ENCODE results near the gene JARID2.
A peak's percentile ranks its signal among the peaks of the same experiment; 100 is the strongest.

The JARID2 gene

DNA sequence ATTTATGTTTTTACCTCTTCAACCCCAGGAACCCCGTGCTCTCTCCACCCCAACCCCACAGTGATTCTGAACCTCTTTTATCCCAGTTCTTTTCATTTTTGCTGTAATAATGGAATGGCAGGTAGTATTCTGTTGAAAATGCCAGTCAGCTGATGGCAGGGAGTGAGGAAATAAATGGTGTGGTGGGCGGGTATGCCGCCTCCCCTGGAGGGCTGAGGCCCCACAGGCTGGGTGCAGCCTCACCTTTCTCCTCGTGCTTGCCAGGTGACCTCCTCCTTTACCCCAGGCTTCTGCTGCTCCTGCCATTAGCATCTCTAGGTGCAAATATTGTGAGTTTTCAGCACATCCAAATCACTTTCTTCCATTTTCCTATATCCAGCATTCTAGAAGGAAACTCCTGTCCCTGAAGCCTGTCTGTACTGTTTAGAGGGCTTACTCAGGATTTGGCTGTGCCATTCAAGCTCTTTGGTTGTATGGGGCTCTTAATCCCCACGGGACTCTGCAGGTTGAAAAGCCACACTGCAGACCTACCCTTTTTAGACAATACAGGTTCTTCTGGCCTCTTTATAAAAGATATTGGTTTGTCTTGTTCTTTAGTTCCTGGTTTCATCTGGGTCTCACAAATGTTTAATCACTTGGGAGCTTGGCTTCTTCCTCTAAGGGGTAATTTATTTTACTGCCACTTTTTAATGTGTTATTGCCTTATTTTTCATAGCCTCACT lies 201.8 kb downstream of the JARID2 start:
- no peak for DNase-seq

DNA sequence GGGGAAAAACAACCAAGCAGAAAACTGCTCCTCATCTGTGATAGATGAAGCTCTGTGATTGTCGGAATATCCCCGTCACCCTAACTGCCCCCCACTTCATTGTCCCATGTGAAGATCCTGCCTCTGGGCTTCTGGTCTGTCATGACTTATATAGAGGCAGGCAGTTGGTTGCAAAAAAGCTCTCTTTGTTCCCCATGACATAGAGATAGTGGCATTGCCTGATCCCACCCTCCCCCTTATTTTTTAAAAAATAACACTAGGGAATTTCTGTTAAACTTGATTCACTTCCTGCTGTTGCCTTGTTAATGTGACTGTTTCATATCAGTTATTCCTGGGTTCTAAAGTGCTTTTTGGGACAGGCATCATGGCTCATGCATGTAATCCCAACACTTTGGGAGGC lies 203.1 kb downstream of the JARID2 start:
- no peak for DNase-seq

DNA sequence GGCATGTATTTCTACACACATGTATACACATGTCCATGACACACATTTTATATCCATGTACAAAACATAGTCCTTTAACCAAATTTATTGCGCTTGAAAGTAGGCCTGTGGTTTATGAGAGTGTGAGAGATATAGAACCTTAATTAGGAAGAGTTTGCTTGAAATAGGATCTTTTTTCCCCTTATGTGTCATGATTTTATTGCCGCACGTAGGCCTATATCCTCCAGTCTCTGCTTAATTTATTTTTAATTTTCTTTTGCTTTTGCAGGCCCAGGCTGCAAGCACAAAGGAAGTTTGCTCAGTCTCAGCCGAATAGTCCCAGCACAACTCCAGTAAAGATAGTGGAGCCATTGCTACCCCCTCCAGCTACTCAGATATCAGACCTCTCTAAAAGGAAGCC lies 205.9 kb downstream of the JARID2 start:
- no peak for DNase-seq

DNA sequence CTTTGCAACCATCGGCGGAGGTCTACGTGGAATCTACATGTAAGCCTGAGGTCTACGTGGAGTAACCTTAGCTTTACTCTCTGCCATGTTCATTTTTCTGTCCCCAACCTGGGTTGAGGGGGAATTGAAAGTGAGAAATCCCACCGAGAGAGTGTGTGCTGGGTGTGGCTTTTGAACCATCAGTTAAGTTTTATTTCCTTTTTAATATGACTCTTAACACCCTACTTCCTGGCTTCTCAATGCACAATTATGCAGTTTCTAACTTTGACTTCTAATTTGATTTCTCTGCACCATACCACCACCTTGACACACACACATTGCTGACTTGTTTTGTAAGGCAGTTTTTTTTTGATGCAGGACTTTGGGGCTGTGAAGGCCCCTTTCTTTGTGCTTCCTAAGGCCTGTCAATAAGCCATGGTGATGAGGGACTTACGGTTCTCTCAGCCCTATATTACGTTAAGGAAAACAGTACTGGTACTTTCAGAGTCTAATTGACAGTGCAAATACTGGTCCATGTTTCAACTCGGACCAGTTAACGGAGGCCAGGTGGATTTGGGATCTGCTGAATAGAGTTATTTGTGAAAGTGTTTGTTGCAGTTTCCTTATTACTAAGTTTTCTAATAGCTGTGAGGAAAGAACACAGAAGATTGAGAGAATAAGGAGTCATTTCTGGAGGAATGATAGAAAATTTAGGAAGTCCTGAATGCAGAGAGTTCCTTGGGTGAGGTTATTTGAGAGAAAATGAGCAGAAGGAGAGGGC lies 206.5 kb downstream of the JARID2 start:
- DNase-seq = no peak

DNA sequence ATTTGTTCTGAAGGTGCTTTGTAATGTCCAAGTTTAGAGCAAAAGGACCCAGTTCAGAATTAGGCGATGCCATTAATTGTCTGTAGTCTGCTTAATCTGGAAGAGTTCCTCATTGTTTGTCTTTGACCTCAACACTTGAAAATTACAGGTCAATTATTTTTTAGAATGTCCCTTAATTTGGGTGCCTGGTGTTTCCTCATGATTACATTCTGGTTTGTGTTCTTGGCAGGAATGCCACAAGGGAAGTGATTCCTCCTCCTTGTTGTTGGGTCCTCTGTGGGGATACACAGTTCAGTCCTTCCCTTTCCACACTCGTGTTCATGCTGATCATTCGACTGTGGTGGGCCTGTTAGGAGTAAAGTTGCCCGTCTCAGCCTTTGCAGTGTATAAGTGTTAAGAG lies 207.3 kb downstream of the JARID2 start:
- DNase-seq = no peak

DNA sequence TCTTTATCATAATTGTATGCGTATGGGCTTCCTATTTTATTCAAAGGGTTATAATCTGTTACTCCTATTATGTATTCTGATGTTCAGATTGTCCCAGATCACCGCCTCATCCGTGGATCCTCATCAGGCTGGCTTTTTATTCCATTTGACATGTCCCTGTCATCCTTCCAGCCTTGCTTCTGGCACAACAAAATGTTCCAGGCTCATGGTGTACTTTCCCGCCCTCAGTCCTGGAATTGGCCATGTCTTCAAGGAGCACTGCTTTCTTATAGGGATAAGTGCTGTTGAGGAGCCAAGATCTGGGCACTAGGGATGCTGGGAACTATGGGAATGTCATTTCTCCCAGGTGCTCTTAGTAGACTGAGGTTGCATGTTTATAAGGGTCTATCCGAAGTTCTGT lies 207.8 kb downstream of the JARID2 start:
- no peak for DNase-seq

DNA sequence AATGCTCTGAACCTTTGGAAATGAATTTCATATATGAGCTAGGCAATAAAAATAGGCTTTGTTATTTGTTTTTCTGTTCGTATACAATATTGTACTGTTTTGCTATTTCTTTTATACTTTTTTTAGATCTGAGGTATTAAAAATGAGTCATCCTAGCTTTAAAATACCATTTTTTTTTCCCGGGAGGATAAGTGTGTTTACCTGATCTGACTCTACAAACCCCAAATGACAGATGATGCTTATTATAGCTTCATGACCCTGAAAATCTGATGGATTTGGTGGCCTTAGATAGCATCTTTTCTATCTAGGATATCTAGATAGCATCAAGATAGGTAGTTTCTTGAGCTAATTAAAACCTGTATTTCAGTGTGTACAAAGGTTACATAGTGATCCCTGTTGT lies 210.6 kb downstream of the JARID2 start:
- no peak for DNase-seq

DNA sequence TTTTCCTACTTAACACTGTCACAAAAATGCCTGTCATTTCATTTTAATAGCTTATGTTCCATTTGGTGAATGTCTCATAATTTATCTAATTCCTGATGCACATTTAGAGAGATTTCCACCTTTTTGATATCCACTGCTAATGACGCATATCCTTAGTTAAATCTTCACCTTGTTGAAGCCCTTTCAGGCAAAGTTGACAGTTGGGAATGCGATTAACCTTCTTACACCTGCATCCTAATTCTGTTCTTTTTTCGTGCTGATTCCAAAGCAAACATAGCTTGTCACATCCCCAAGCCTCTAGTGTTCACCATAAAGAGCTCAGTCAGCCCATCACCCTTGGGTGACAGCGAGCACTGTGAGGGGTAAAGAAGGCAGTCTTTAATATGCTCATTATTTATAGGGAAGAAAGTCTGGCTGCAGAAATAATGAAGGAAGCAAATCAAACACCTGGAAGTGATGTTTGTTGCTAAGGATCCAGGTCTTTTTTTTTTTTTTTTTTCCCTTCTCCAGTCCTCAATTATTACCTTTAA lies 211.3 kb downstream of the JARID2 start:
- DNase-seq = no peak

DNA sequence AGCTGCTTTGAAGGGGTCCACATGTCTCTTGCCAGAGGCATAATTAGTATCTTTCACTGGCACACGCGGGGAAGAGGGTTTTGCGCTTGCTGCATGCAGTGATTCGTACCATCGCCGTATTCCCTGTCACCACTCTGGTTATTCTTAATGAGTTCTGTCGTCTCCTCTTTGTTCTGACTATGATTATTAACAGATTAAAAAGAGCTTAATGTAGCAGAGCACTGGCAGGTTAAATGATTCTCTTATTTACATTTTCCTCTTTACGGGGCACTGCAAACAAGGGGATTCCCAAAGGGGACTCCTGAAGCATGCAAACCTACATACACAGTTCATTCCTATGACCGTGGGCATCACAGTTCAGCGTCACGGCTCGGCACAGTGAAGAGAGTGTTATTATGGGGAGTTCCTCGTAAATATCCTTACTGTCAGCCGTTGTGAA lies 212.2 kb downstream of the JARID2 start:
- no peak for DNase-seq

DNA sequence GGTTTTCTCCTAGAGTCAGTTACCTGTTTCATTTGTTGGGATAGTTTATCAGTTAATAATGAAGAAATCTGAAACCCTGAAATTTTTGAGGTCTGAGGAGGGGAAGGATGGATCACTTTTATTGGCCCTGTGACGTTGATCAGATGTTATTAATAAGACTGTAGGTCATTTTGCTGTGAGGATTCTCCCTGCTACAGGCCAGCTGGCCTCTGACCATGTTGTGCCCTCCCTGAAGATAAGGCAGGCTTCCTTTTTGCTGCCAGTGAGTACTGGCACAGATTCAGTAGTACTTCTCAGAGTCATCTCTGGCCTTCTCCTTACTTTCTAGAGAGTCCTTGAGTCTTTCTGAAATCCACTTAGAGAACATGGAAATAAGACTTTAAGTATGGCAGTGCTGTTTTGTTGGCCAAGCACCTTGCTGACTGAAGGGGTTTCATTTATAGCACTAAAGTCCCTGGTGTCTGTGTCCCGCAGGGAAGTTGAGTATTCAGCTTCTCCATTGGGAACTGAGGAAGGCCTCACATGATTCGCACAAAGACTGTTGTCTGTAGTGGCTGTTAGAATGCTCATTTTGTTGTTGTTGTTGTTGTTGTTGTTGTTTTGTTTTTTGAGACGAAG lies 214.3 kb downstream of the JARID2 start:
- no peak for DNase-seq

DNA sequence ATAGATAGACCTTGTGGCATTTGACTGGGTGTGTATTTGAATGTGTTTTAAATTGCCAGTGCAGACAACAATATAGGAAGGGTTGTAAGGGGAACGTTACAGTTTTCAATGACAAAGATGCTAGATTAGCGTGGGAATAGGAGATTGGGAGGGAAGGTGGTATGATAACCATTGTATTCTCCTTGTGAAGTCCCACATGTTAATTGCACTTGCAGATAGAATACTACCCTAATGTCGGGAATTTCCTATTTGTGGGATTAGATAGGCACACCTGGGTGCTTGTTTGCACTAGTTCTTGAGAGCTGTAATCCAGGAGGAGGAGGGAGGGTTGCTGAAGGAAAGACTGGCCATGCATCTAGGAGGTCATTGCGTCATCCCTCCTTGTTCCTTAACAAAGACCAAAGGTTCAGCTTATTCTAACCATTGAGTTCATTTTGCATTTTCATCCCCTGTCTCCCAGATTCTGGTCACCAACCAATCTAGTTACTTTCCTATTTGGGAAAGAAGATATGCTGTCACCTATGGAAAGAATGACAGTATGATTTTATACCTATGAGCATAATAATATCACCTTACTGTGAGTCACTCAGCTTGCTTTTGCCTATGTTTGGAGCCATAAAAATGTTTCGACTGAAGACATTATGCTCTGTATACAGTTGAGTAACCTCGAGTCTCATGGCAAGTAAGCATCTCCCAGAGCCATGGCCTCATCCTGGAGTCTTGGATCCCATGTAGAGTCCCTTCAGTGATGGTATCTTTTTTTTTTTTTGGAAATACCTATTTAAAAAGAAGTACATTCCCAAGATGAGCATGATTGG lies 215.5 kb downstream of the JARID2 start:
- no peak for DNase-seq

DNA sequence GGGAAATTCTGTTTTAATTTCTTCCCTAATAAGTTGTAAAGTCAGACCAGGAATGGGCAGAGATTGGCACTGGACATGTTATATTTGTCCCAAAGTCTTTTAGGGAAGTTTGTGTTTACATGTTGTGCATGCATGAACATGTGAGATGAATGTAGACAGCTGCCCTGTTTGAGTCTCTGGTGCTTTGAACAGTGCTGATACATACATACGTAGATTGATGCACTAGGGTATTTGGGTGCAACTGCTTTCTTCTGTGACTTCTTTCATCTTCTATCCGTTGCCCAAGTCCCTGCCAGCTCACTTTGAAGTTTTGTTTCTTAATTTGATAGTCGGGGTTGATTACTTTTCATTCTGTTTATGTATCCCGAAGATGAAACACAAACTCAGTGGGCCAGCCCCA lies 216.4 kb downstream of the JARID2 start:
- no peak for DNase-seq

DNA sequence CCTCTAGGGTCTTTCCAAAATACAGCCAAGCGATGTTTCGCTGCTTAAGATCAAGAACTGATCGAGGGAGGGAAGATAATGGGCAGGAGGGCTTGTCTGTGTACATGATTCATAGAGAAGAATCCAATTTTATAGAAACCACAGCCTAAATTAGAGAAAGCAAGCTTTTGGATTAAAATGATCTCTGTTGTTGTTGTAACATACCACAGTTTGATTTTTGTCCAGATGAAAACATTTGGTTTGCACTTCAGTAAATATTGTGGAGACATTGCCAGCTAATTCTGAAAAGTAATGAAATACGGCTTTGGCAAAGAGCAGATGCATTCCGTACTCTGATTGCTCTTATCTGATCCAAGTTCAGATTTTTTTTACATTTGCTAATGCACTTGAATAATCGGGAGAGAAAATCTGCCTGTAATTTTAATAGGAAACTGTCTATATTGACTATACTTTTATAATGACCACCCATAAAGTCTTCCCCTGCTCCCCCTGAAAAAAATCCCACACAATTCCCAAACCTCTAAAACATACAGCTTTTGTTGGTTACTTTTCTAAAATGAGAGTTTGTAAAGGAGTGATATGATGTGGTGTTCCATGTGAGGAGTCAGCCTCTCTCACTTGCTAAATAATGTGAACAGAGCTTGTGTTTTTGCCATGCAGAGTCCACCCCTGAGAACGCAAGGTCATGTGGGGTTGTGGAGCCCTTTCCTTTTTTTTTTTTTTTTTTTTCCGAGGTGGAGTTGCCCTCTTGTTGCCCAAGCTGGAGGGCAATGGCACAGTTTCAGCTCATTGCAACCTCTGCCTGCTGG lies 217.1 kb downstream of the JARID2 start:
- no peak for DNase-seq

DNA sequence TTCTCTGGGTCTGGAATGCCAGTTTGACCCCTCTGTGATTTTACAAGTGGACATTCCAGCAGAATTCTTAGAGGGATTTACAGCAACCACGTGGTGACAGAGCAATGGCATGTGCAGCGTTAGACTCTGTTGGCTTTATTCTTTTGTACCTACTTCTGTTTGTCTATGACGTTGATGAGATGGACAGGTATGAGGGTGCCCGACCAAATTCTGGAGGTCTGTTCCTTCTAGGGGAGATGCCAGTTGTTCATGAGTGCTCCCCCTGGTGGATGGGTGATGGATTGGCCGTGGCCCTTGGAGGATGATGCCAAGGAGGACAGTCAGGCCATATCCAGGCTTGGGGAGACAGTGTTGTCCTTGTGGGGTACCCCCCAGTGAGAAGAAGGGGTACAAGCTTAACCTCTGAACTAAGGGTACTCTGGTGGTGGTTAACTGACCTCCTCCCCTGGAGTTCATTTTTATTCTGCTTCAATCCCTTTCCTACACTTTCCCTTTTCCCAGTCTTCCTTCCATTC lies 218.4 kb downstream of the JARID2 start:
- DNase-seq = peak; percentile 41

DNA sequence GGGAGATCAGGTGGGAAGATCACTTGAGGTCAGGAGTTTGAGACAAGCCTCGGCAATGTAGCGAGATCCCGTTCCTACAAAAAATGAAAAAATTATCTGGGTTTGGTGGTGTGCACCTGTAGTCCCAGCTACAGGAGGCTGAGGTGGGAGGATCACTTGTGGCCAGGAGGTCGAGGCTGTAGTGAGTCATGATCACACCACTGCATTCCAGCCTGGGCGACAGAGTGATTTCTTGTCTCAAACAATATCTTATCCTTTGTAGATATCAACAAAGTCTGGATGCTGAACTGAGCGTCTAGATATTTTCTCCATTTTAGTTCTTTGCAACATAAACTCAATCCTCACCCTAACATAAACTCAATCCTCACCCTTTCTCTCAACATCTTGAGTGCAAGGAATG lies 219.3 kb downstream of the JARID2 start:
- DNase-seq = no peak

DNA sequence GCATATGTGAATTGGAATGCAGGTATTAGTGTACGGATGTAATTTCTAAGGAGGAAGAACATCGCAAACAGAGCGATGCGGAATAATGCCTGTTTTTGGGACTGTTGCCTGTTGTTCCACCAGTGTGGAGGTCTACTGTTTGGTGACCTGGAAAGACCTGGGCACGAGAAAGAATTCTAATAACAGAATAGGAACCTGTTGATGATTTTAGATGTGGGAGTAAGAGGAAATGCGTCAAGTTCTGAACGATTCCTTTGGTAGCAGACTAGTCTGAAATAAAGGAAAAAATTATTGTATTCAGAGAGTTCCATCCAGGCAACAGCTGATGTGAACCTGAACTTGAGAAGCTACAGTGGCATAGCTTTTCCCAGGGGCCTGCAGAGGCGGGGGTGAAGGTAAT lies 224.9 kb downstream of the JARID2 start:
- no peak for DNase-seq

DNA sequence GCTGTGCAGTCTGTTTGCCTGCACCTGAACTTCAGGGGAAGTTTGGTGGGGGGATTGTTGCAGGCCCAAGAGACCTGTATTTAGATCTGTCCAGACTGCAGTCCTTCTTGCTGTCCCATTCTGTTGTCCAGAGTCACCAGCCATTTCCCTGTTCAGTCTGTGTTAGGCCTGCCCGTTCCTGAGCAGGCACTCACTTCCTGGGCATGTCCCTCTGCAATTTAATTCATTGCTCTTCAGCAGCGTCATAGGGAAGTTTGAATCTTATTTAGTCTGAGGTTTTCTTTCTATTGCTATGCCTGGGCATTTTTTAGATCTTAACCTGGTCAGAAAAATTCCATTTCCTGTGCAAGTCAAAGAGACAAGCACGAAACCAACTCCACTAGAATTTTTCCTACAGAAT lies 226.8 kb downstream of the JARID2 start:
- no peak for DNase-seq

DNA sequence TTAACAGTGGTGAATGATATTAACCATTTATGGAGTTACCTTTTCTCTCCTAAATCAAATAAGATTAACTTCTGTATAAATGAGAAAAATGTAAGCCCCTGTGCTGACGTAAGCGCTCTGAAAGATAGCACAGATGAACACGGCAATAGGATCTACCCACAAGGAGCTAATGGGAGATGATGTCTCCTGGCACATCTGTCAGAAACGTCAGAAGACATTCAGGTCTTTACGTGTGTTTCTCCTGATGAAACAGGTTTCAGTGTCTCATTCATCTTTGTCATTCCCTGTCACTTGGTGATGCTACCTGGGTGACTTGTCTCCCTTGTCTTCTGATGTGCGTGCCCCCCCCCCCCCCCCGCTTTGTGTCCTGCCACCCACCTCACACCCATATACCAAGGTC lies 227.3 kb downstream of the JARID2 start:
- no peak for DNase-seq

DNA sequence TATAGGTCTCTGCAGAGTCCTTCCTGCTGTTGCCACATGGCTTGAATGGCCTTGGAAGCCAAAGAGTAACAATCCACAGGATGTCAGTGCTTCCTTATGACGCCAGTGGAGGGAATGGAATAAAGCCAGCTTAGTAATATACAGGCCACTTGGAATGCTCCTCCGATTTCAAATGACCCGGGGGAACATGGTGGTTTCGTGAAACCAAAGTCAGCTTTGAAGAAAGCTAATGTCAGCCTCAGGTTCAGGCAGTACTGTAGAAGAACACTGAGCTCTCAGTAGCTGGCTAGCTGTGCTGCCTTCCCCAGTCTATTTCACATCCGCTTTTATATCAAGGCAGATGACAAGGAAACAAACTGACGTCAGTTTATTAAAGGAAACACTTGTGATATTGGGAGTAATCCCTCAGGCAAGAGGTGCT lies 227.9 kb downstream of the JARID2 start:
- DNase-seq = no peak

DNA sequence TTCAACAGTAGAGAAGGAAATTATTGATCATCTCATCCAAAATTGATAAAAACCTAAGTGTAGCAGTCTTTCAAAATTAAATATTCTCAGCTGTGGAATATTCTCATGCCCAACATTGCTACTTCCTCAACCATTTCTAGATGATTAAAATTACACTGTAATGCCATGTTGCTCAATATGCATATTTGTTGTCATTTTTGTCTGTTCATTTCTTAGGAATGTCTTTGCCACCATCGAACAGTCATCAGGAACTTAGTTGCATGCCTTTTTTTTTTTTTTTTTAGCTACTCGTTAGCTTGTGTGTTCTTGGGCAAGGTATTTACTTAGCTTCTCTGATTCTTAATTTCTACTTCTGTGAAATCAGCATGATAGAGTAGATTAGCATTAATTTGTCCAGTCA lies 228.3 kb downstream of the JARID2 start:
- DNase-seq = no peak

DNA sequence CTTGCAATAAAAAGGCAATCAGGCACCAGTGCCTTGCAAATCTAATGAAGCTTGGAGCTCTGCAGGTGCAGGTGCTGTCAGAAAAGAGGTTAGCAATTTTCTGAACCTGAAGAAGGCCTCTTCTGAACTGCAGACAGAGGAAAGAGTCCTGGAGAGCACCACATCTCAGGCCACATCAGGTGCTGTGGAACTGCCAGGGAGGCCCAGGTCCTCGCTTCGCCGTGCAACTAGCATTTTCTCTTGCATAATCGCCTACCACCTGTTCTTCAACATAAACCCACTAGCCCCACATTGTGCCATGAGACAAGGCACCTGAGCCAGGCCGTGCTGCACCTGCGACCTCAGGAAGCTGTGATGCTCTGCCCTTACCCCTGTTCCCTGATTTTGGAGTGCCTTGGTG lies 229.4 kb downstream of the JARID2 start:
- no peak for DNase-seq

DNA sequence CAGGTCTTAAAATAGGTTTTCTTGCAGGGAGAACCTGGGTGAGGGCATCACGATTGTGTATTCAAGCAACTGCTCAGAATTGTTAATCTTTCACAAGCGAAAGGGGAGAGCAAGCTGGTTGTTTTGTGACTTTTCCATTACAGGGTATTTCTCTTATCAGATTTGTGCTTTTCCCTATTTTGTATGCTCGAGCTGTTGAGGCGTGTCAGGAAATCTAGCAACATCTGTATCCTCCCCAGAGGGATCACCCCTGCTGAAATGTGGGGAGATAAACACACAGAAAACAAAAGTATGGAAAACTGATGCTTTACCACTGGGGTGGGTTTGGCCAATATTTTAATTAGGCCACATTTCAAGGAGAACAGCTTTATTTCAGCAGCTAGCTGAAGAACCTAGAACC lies 230.0 kb downstream of the JARID2 start:
- no peak for DNase-seq

Measured in central memory CD4-positive, alpha-beta T cell (primary cell).